NCI-H2196 (cell line): ENCODE results near the gene COX20.
A peak's percentile ranks its signal among the peaks of the same experiment; 100 is the strongest.

Experiments
- DNase-seq: peaks from one replicate; lab custom pipeline; 2025; ENCODE audit not compliant: unreplicated experiment; lab: John Stamatoyannopoulos, UW

The COX20 gene

GRCh38 chr1:244850896-244851295 lies 15.4 kb downstream of the COX20 start:
- no peak for DNase-seq

GRCh38 chr1:244851546-244852231 lies 16.2 kb downstream of the COX20 start:
- DNase-seq = no peak

- DNase-seq = no peak
Observed at GRCh38 chr1:244852694-244853093, 17.2 kb downstream of the COX20 start.

- no peak for DNase-seq
Observed at GRCh38 chr1:244854166-244854565, 18.7 kb downstream of the COX20 start.

GRCh38 chr1:244854865-244855578 lies 19.6 kb downstream of the COX20 start:
- no peak for DNase-seq

- no peak for DNase-seq
Observed at GRCh38 chr1:244857761-244858160, 22.3 kb downstream of the COX20 start.

GRCh38 chr1:244858357-244858756 lies 22.9 kb downstream of the COX20 start:
- DNase-seq = no peak

GRCh38 chr1:244860078-244860477 lies 24.6 kb downstream of the COX20 start:
- DNase-seq = no peak

- DNase-seq = no peak
Observed at GRCh38 chr1:244860914-244861610, 25.6 kb downstream of the COX20 start.

GRCh38 chr1:244861683-244862082 lies 26.2 kb downstream of the COX20 start:
- no peak for DNase-seq

- DNase-seq = no peak
Observed at GRCh38 chr1:244862354-244862698, 26.9 kb downstream of the COX20 start.

GRCh38 chr1:244862699-244863490 lies 27.4 kb downstream of the COX20 start:
- peak; percentile 84 for DNase-seq

- DNase-seq = no peak
Observed at GRCh38 chr1:244863491-244864252, 28.2 kb downstream of the COX20 start.

GRCh38 chr1:244864253-244865027 lies 29.0 kb downstream of the COX20 start, which contains the start of gene HNRNPU:
Gene HNRNPU (minus strand): TSS chr1:244864543. CDS start chr1:244864307, 236 bp downstream.
- DNase-seq = peak; percentile 92

GRCh38 chr1:244865028-244865371 lies 29.5 kb downstream of the COX20 start:
- peak; percentile 29 for DNase-seq

GRCh38 chr1:244865820-244866219 lies 30.4 kb downstream of the COX20 start:
- no peak for DNase-seq

GRCh38 chr1:244866355-244866754 lies 30.9 kb downstream of the COX20 start:
- no peak for DNase-seq

- no peak for DNase-seq
Observed at GRCh38 chr1:244868484-244869363, 33.3 kb downstream of the COX20 start.

GRCh38 chr1:244869364-244869827 lies 33.9 kb downstream of the COX20 start:
- DNase-seq = no peak
